Measurements from ENCODE around the gene SIGLEC9.

- TF ChIP-seq EZH2phosphoT487 (IDR thresholded peaks at IDR 0.05; ENCODE audit: insufficient read depth, low read depth) (no peak), EZH2 (IDR thresholded peaks at IDR 0.05; ENCODE audit: insufficient read depth, poor library complexity, severe bottlenecking) (no peak)
These were observed 14.8 kb downstream of the SIGLEC9 start for GRCh38 chr19:51139299-51140014.

All from GM23248 (cell line).